SK-N-SH (cell line): ENCODE data around the gene FOXA2.
"Not testable (repeated sequence)": the region's sequence is repeated elsewhere in the genome, so short reads cannot be mapped to it uniquely, and the experiment has no call there.

Source experiments
- CHD2 ChIP-seq: fragments of 150-350 bp; IDR thresholded peaks from 2 replicates; pipeline ENCODE4 v1.6.1; 2018; ENCODE audit warnings: low read length; ENCODE audit not compliant: partially characterized antibody
- CTCF ChIP-seq: fragments of 200-600 bp; sonication (generic); IDR thresholded peaks from 2 replicates; pipeline ENCODE4 v1.6.1; 2017; ENCODE audit warnings: antibody characterized with exemption, mild to moderate bottlenecking, moderate library complexity
- EP300 ChIP-seq, 2 experiments: IDR thresholded peaks; 2 replicates each; pipeline versions ENCODE4 v1.4.0 to v1.6.1; 2012; ENCODE audit warnings: borderline replicate concordance in 1 of 2, low read depth in 1 of 2, low read length in 1 of 2
- EZH2phosphoT487 ChIP-seq: fragments of 200-600 bp; sonication (generic); IDR thresholded peaks from 2 replicates; pipeline ENCODE4 v1.6.1; 2017; ENCODE audit warnings: low read depth, mixed run types, mild to moderate bottlenecking, antibody characterized with exemption, moderate library complexity, borderline replicate concordance
- MAX ChIP-seq: IDR thresholded peaks from 2 replicates; pipeline ENCODE4 v1.4.0; 2012; ENCODE audit warnings: low read depth
- MEF2A ChIP-seq: IDR thresholded peaks from 2 replicates; pipeline ENCODE4 v1.4.0; 2012; ENCODE audit warnings: low read depth, borderline replicate concordance
- NRF1 ChIP-seq: IDR thresholded peaks from 2 replicates; pipeline ENCODE4 v1.6.1; 2012; ENCODE audit warnings: low read depth, mild to moderate bottlenecking, low read length
- POLR2AphosphoS5 ChIP-seq: IDR thresholded peaks from 2 replicates; pipeline ENCODE4 v1.6.1; 2012; ENCODE audit warnings: low read depth, low read length
- RAD21 ChIP-seq: IDR thresholded peaks from 2 replicates; pipeline ENCODE4 v1.6.1; 2012; ENCODE audit warnings: mild to moderate bottlenecking, low read length
- RFX5 ChIP-seq: IDR thresholded peaks from 2 replicates; pipeline ENCODE4 v1.6.1; 2012; ENCODE audit warnings: mild to moderate bottlenecking, improper control_type of control experiment, low read length
- SIN3A ChIP-seq: IDR thresholded peaks from 2 replicates; pipeline ENCODE4 v1.6.1; 2012; ENCODE audit warnings: low read depth, mild to moderate bottlenecking, low read length, moderate library complexity, borderline replicate concordance
- SMC3 ChIP-seq: IDR thresholded peaks from 2 replicates; pipeline ENCODE4 v1.6.1; 2012; ENCODE audit warnings: low read depth, low read length, improper control_type of control experiment
- TAF1 ChIP-seq: IDR thresholded peaks from 2 replicates; pipeline ENCODE4 v1.6.1; 2012; ENCODE audit warnings: low read depth, mild to moderate bottlenecking, low read length, moderate library complexity, borderline replicate concordance
- ZBTB33 ChIP-seq: IDR thresholded peaks from 2 replicates; pipeline ENCODE4 v1.4.0; 2012; ENCODE audit warnings: low read depth, borderline replicate concordance

GRCh38 chr20:22550514-22550913 is 33.9 kb downstream of the FOXA2 start:
- not testable (repeated sequence) for TF ChIP-seq CTCF; POLR2AphosphoS5; RAD21; SMC3; CHD2; RFX5; TAF1; EZH2phosphoT487; NRF1; EP300 (IDR thresholded peaks at IDR 0.05; ENCODE audit: borderline replicate concordance in 1 of 2, low read depth in 1 of 2, low read length in 1 of 2); ZBTB33; MAX; MEF2A; SIN3A
